ENCODE measurements around the gene STRIP1. TPM values are rescaled to one million over a fixed set of nuclear protein-coding genes. Genes with fewer than 3 reads are reported as not detected.

STRIP1 gene
- polyA plus RNA-seq, 1 of the 3 experiments (the other 2 are of a cell fraction): 34.6 TPM

- H3K27me3 ChIP-seq (ENCODE audit: insufficient read depth): no peaks in the 10 kb centered on the region; the same call in 1 of the 2 replicates
- H2AFZ ChIP-seq (ENCODE audit: low read depth): no peak overlapping the region
- H3K9me3 ChIP-seq: no peaks in the 10 kb centered on the region
- H3K79me2 ChIP-seq (ENCODE audit: insufficient read depth): no peaks in the 10 kb centered on the region
- H4K20me1 ChIP-seq (ENCODE audit: insufficient read depth): no peaks in the 10 kb centered on the region
- no peak for DNase-seq
- no peak overlapping the region for H3K4me3 ChIP-seq (ENCODE audit: low read depth in 2 of 2, low read length in 1 of 2)
- ChIA-PET CTCF (interaction anchor here (0.6 to 42.0 kb wide), 6 partner anchors 12 to 426 kb away, joined by 3 to 1768 read pairs (median 7); partner anchors contain the start of gene UBL4B), POLR2A (interaction anchor here (0.8 kb wide), 1 partner anchor 32 kb away, joined by 3 read pairs; no protein-coding TSS in a partner anchor)
- 83% methylated on average over 3 of the region's 5 CpGs for WGBS (ENCODE audit: low lambda C conversion rate)
- peaks cover 0 to 6% of the 10 kb centered on the region in 2 experiments for H3K36me3 ChIP-seq (replicated peaks in 1 of 2; ENCODE audit: control insufficient read depth in 1 of 2, insufficient read depth in 2 of 2, low read length in 1 of 2)
- H3K9me2 ChIP-seq: no peaks in the 10 kb centered on the region
- H3K4me2 ChIP-seq: no peak overlapping the region
- H3K27ac ChIP-seq (ENCODE audit: low read depth in 2 of 2, low read length in 1 of 2): peak overlapping the region in 1 of 2 experiments; percentile 34; a peak in 1 of 4 replicates
- H3F3A ChIP-seq (replicated peaks; ENCODE audit: insufficient read depth): no peaks in the 10 kb centered on the region
- H3K4me1 ChIP-seq (ENCODE audit: control insufficient read depth in 1 of 2, insufficient read depth in 2 of 2, low read depth in 1 of 2, low read length in 1 of 2): peaks cover 0 to 51% of the 10 kb centered on the region in 2 experiments; a peak in 3 of 4 replicates
- no peak overlapping the region for H3K9ac ChIP-seq
- no peak for TF ChIP-seq ELF1 (IDR thresholded peaks at IDR 0.05)
- TF ChIP-seq, protein P1, sequence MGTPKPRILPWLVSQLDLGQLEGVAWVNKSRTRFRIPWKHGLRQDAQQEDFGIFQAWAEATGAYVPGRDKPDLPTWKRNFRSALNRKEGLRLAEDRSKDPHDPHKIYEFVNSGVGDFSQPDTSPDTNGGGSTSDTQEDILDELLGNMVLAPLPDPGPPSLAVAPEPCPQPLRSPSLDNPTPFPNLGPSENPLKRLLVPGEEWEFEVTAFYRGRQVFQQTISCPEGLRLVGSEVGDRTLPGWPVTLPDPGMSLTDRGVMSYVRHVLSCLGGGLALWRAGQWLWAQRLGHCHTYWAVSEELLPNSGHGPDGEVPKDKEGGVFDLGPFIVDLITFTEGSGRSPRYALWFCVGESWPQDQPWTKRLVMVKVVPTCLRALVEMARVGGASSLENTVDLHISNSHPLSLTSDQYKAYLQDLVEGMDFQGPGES (IDR thresholded peaks at IDR 0.05; ENCODE audit: low read depth, low read length): no peak
- TF ChIP-seq, protein P2, sequence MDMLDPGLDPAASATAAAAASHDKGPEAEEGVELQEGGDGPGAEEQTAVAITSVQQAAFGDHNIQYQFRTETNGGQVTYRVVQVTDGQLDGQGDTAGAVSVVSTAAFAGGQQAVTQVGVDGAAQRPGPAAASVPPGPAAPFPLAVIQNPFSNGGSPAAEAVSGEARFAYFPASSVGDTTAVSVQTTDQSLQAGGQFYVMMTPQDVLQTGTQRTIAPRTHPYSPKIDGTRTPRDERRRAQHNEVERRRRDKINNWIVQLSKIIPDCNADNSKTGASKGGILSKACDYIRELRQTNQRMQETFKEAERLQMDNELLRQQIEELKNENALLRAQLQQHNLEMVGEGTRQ (IDR thresholded peaks at IDR 0.05; ENCODE audit: borderline replicate concordance, low read depth, low read length): no peak
- no peak for TF ChIP-seq CTCF (IDR thresholded peaks at IDR 0.05)
- TF ChIP-seq MEF2A (IDR thresholded peaks at IDR 0.05; ENCODE audit: borderline replicate concordance, low read depth): no peak
- TF ChIP-seq FOSL2 (IDR thresholded peaks at IDR 0.05; ENCODE audit: borderline replicate concordance, low read depth): peak; percentile 55; the same call in 1 of the 2 replicates
- TF ChIP-seq FOXM1 (IDR thresholded peaks at IDR 0.05; ENCODE audit: low read depth): no peak
- no peak for TF ChIP-seq POLR2AphosphoS5 (IDR thresholded peaks at IDR 0.05; ENCODE audit: low read depth, low read length)
- no peak for TF ChIP-seq JUND (IDR thresholded peaks at IDR 0.05)
- no peak for TF ChIP-seq REST (IDR thresholded peaks at IDR 0.05; ENCODE audit: low read depth, low read length)
- TF ChIP-seq, protein P3, sequence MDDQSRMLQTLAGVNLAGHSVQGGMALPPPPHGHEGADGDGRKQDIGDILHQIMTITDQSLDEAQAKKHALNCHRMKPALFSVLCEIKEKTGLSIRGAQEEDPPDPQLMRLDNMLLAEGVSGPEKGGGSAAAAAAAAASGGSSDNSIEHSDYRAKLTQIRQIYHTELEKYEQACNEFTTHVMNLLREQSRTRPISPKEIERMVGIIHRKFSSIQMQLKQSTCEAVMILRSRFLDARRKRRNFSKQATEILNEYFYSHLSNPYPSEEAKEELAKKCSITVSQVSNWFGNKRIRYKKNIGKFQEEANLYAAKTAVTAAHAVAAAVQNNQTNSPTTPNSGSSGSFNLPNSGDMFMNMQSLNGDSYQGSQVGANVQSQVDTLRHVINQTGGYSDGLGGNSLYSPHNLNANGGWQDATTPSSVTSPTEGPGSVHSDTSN (IDR thresholded peaks at IDR 0.05): 0 out of 2 replicates have a peak, but pooled peaks have one; percentile 10
- no peak for TF ChIP-seq SIN3A (IDR thresholded peaks at IDR 0.05; ENCODE audit: borderline replicate concordance, low read depth, low read length)
- no peak for TF ChIP-seq RCOR1 (IDR thresholded peaks at IDR 0.05; ENCODE audit: low read length)
- TF ChIP-seq SMC3 (IDR thresholded peaks at IDR 0.05; ENCODE audit: low read depth, low read length): no peak
- no peak for TF ChIP-seq MXI1 (IDR thresholded peaks at IDR 0.05; ENCODE audit: low read depth, low read length)
- TF ChIP-seq TCF12 (IDR thresholded peaks at IDR 0.05): peak; percentile 47; the same call in 1 of the 2 replicates
- no peak for TF ChIP-seq FOXJ3 (CRISPR knock-in tag; IDR thresholded peaks at IDR 0.05)
- TF ChIP-seq EP300 (IDR thresholded peaks at IDR 0.05; ENCODE audit: borderline replicate concordance in 1 of 2, low read depth in 1 of 2, low read length in 1 of 2): no peak
- no peak for TF ChIP-seq GABPA (IDR thresholded peaks at IDR 0.05; ENCODE audit: low read depth)
- TF ChIP-seq GATA2 (CRISPR knock-in tag; IDR thresholded peaks at IDR 0.05): no peak
- no peak for TF ChIP-seq RAD21 (IDR thresholded peaks at IDR 0.05; ENCODE audit: low read length)
- TF ChIP-seq NFIC (IDR thresholded peaks at IDR 0.05; ENCODE audit: borderline replicate concordance): peak; percentile 73
- TF ChIP-seq ZBTB33 (IDR thresholded peaks at IDR 0.05; ENCODE audit: borderline replicate concordance, low read depth): no peak
- TF ChIP-seq CHD2 (IDR thresholded peaks at IDR 0.05; ENCODE audit: low read length, partially characterized antibody): no peak
- TF ChIP-seq NRF1 (IDR thresholded peaks at IDR 0.05; ENCODE audit: low read depth, low read length): no peak
Observed at GRCh38 chr1:110065841-110066240, 31.4 kb downstream of the STRIP1 start.
